HG02884 (cell line): ENCODE measurements around the gene WDR59.
"Not testable (repeated sequence)": the region's sequence is repeated elsewhere in the genome, so short reads cannot be mapped to it uniquely, and the experiment has no call there.

Source experiments
- ATAC-seq: cut with Tn5 transposase; IDR thresholded peaks from one replicate; pipeline ENCODE4 v1.9.1; 2021; ENCODE audit warnings: mild to moderate bottlenecking, moderate library complexity; ENCODE audit not compliant: unreplicated experiment

Gene WDR59

GRCh38 chr16:74909665-74910064 is 75.3 kb downstream of the WDR59 start:
- ATAC-seq = no peak

GRCh38 chr16:74908759-74909158 is 76.2 kb downstream of the WDR59 start:
- ATAC-seq = not testable (repeated sequence)

GRCh38 chr16:74903901-74904678 is 80.8 kb downstream of the WDR59 start:
- no peak for ATAC-seq

- ATAC-seq = no peak
These were observed 81.8 kb downstream of the WDR59 start for GRCh38 chr16:74903120-74903519.

GRCh38 chr16:74902161-74902560 is 82.8 kb downstream of the WDR59 start:
- ATAC-seq = no peak

- no peak for ATAC-seq
These were observed 83.3 kb downstream of the WDR59 start for GRCh38 chr16:74901606-74902005.

- no peak for ATAC-seq
These were observed 85.1 kb downstream of the WDR59 start for GRCh38 chr16:74899816-74900215.

- no peak for ATAC-seq
These were observed 86.3 kb downstream of the WDR59 start for GRCh38 chr16:74898659-74899058.

- no peak for ATAC-seq
These were observed 88.2 kb downstream of the WDR59 start for GRCh38 chr16:74896389-74897370.

- no peak for ATAC-seq
These were observed 91.4 kb downstream of the WDR59 start for GRCh38 chr16:74893541-74893940.

- peak; percentile 93 for ATAC-seq
These were observed 92.1 kb downstream of the WDR59 start for GRCh38 chr16:74892574-74893461.

- ATAC-seq = no peak
These were observed 96.0 kb downstream of the WDR59 start for GRCh38 chr16:74888888-74889287.

- no peak for ATAC-seq
These were observed 96.6 kb downstream of the WDR59 start for GRCh38 chr16:74888232-74888862.

- no peak for ATAC-seq
These were observed 97.8 kb downstream of the WDR59 start for GRCh38 chr16:74887084-74887483.

- ATAC-seq = no peak
These were observed 107.2 kb downstream of the WDR59 start for GRCh38 chr16:74877706-74878105.

GRCh38 chr16:74874912-74875546 is 109.9 kb downstream of the WDR59 start:
- ATAC-seq = no peak

GRCh38 chr16:74874123-74874522 is 110.8 kb downstream of the WDR59 start:
- ATAC-seq = no peak

GRCh38 chr16:74872302-74872701 is 112.6 kb downstream of the WDR59 start:
- ATAC-seq = no peak

GRCh38 chr16:74871608-74872007 is 113.3 kb downstream of the WDR59 start:
- no peak for ATAC-seq

- no peak for ATAC-seq
These were observed 116.4 kb downstream of the WDR59 start for GRCh38 chr16:74868501-74868900.
